HL-60 (cell line): ENCODE data around the gene METRN.

Experiments used
- CTCF ChIP-seq: IDR thresholded peaks from one replicate; pipeline ENCODE4 v1.5.1; 2011; ENCODE audit warnings: low read length, control low read depth, inconsistent platforms; ENCODE audit not compliant: insufficient read depth
- GABPA ChIP-seq: IDR thresholded peaks from 2 replicates; pipeline ENCODE4 v1.6.1; 2012; ENCODE audit warnings: low read depth
- POLR2AphosphoS5 ChIP-seq: IDR thresholded peaks from 2 replicates; pipeline ENCODE4 v1.6.1; 2012; ENCODE audit warnings: low read depth
- REST ChIP-seq: IDR thresholded peaks from 2 replicates; pipeline ENCODE4 v1.6.1; 2012; ENCODE audit warnings: low read depth; ENCODE audit not compliant: insufficient replicate concordance
- SPI1 ChIP-seq: IDR thresholded peaks from 2 replicates; pipeline ENCODE4 v1.6.1; 2012; ENCODE audit warnings: low read depth, mild to moderate bottlenecking, borderline replicate concordance

- TF ChIP-seq CTCF (no peak), REST (no peak), GABPA (no peak), POLR2AphosphoS5 (no peak), SPI1 (no peak)
Observed at GRCh38 chr16:765488-765865, 50.6 kb downstream of the METRN start.
